Astrocyte of the cerebellum (primary cell): Measurements from ENCODE around the gene DCC.

Source experiments
- DNase-seq: peaks from one replicate; pipeline ENCODE4 v3.0.0-alpha.2; 2011; ENCODE audit warnings: low read depth
- H3K4me3 ChIP-seq: 2 replicates; pipeline ENCODE4 v1.5.1; 2011; ENCODE audit warnings: mild to moderate bottlenecking, low read depth, low read length, moderate library complexity
- in situ Hi-C: cut with HindIII; loops from 2 replicates; pipeline ENCODE4 v1.10.0; 2017; ENCODE audit warnings: low sequenced_read_pairs
- TF ChIP-seq, protein P1 (sequence below): IDR thresholded peaks from 2 replicates; pipeline ENCODE4 v1.5.1; 2012; ENCODE audit warnings: low read length, low read depth, moderate library complexity, mild to moderate bottlenecking; ENCODE audit errors: missing control alignments

DCC gene

DNA sequence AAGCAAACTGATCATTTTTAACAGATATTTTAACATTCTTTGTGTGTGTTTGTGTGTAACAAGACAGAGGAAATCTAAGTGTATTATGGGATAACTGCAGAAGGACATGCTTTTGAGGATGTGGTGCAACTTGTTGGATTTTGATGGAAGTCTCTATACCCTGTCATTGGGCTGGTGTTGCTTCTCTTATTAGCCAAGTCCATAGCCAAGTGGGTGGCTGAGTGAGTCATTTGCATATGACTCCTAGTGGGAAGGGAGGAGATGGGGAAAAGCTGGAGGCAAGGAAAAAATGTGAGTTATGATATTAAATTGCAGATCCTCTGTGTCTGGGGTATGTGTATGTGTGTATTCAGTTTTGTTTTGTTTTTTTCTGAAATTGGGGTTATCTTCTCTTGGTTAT is 879.9 kb downstream of the DCC start:
- no peak for DNase-seq
- TF ChIP-seq, protein P1, sequence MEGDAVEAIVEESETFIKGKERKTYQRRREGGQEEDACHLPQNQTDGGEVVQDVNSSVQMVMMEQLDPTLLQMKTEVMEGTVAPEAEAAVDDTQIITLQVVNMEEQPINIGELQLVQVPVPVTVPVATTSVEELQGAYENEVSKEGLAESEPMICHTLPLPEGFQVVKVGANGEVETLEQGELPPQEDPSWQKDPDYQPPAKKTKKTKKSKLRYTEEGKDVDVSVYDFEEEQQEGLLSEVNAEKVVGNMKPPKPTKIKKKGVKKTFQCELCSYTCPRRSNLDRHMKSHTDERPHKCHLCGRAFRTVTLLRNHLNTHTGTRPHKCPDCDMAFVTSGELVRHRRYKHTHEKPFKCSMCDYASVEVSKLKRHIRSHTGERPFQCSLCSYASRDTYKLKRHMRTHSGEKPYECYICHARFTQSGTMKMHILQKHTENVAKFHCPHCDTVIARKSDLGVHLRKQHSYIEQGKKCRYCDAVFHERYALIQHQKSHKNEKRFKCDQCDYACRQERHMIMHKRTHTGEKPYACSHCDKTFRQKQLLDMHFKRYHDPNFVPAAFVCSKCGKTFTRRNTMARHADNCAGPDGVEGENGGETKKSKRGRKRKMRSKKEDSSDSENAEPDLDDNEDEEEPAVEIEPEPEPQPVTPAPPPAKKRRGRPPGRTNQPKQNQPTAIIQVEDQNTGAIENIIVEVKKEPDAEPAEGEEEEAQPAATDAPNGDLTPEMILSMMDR = no peak
- in situ Hi-C loops = no loop called here
- H3K4me3 ChIP-seq = no peak overlapping the region

DNA sequence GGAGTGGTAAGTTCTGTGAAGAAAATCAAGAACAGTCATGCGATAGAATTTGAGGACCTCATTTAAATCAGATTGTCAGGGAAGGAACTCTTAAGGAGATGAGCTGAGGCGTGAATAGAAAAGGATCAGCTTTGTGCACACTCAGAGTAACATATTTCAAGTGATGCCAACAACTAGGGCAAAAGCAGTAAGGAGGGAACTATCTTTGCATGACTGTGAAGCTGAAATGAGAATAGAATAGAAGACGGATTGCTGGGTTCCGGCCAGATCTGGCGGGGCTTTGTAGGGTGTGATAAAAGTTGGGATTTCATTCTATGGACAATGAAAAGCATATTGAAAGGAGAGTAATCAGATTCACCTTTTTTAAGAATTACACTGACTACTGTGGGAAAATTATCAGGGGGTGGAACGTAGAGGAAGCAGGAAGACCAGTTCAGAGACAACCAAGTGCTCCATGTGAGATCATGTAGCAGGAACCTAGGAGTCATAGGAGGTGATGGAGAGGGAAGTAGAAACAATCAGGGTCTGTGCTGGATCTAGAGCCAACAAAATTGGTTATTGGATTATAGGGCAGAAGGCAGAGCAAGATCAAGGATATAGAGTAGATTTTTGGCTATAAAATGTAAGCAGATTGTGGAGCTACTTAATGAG is 884.3 kb downstream of the DCC start:
- in situ Hi-C loops = no loop called here
- no peak overlapping the region for H3K4me3 ChIP-seq
- TF ChIP-seq, protein P1 = no peak
- DNase-seq = no peak

DNA sequence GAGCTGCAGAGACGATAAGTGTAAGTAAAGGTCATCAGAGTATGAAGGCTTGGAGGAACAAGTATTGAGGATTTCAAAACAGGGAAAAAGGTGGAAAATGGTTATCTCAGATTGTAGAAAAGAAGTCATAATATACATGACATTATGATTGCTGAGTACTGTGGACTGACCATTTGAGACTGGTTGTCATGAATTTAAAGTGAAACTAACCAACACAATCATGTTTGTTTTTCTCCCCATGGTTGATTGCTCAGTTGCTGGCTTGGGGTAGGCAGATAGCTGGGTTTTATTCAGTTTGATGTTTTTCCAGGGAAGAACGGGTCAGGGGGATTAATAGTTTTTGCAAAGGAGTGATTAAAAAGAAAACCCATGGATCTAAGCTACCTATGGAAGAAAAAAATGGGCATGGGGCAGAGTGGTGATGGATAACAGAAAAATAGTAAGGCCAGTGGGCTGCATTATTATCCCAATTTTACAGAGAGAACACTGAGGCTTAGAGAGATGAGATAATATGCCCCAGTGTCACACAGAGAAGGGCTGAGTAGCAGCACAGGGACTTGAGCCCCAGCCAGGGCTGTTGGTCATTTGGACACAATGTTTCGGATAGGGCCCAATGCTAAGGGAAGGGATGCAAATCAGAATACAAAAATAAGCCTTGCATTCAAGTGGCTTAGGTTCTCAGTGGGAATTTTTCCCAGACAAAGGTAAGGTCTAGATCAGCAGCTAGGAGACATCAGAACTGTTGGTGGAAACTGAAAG is 885.7 kb downstream of the DCC start:
- in situ Hi-C loops = no loop called here
- DNase-seq = no peak
- TF ChIP-seq, protein P1 = no peak
- H3K4me3 ChIP-seq = no peak overlapping the region

DNA sequence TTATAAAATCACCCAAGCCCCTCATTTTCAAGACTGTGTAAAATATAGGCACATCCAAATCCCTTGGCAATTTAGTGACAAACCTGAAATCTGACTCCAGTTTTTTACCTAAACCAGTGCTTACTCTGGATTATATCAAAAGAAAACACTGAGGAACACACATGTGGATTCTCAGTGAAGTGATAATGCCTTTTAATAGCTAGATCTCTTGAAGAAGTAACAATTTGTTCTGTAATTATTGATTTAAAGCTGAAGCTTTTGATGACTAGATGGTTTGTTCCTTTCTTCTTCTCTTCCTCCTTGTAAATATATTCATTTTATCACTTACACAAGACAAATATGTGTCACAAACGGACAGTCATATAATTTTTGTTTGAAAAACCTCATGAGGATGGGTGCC is 894.6 kb downstream of the DCC start:
- TF ChIP-seq, protein P1 = no peak
- no peak for DNase-seq
- H3K4me3 ChIP-seq = no peak overlapping the region
- in situ Hi-C loops = no loop called here

DNA sequence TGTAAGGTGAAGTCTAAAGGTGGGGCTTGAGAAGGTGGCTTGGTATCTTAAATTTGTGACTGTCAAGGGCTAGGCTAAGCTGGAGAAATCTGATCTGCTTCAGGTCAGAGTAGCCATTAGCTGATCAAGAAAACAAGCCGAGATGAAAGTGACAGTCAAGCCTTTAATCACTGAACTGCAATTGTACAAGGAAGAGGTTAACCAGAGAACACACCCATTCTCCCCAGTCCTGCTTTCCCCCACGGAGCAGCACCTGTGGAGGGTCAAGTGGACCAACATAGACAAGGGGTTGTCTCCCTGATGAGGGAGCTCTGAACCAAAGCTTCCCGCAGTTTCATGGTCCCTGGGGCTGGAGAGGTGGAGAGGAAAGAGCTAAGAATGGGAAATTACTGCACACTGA is 901.2 kb downstream of the DCC start:
- H3K4me3 ChIP-seq = no peak overlapping the region
- no peak for DNase-seq
- in situ Hi-C loops = no loop called here
- TF ChIP-seq, protein P1 = no peak

DNA sequence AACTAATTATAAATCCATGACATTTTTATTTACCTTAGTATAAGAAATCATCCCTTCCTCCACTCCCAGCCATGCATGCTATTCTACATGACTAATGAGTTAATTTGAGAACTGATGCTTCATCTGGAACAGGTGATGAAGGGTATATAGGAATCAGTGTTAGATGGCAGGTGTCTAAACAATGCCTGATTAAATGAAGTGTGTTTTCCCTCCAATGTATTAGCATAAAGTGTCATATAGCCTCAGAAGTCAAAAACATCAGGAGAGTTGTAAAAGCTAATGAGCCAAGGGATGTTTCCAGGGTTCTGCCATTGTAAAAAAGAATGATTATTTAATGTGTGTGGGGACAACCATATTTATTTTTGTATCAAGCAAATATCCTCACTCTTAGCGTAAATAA is 913.8 kb downstream of the DCC start:
- H3K4me3 ChIP-seq = no peak overlapping the region
- in situ Hi-C loops = no loop called here
- DNase-seq = no peak
- TF ChIP-seq, protein P1 = no peak
